Common myeloid progenitor, CD34-positive (primary cell): Measurements from ENCODE around the gene OR2A14. TPM values are rescaled to one million over a fixed set of nuclear protein-coding genes. Genes with fewer than 3 reads are reported as not detected.

Experiments used
- CTCF ChIA-PET: fragments of 350-600 bp; sonication (Branson Sonifier 250); formaldehyde crosslinking; loops from one replicate; lab custom pipeline; 2021; ENCODE audit warnings: antibody characterized with exemption; lab: Charles Lee
- POLR2A ChIA-PET: fragments of 350-600 bp; sonication (Branson Sonifier 250); formaldehyde crosslinking; loops from one replicate; lab custom pipeline; 2021; ENCODE audit warnings: antibody characterized with exemption; lab: Charles Lee
- DNase-seq, 3 donors: peaks; one replicate each; pipeline versions ENCODE4 v3.0.0 to v3.0.0-alpha.2; 2013
- H3K27ac ChIP-seq, 2 experiments: 1 replicate in 1 of 2; 2 replicates in 1 of 2; pipeline ENCODE4 v1.7.0; 2013; ENCODE audit warnings: inconsistent platforms in 2 of 2, low read length in 2 of 2, mild to moderate bottlenecking in 2 of 2, low read depth in 1 of 2, moderate library complexity in 1 of 2; ENCODE audit not compliant: severe bottlenecking in 2 of 2, insufficient read depth in 1 of 2, poor library complexity in 1 of 2
- H3K27me3 ChIP-seq, 5 experiments: replicated peaks in 2 of 5; 1 replicate in 3 of 5; 2 replicates in 2 of 5; pipeline versions ENCODE4 v1.6.1 to v1.7.0; 2013; ENCODE audit warnings: low read length in 4 of 5, mild to moderate bottlenecking in 2 of 5, moderate library complexity in 2 of 5, inconsistent platforms in 1 of 5; ENCODE audit not compliant: insufficient read depth in 5 of 5, control insufficient read depth in 4 of 5
- H3K36me3 ChIP-seq, 4 experiments: 1 replicate in 2 of 4; 2 replicates in 2 of 4; pipeline versions ENCODE4 v1.6.1 to v1.7.0; 2013; ENCODE audit warnings: low read length in 3 of 4, control low read depth in 1 of 4, mild to moderate bottlenecking in 1 of 4; ENCODE audit not compliant: control insufficient read depth in 4 of 4, insufficient read depth in 4 of 4
- H3K4me1 ChIP-seq, 4 experiments: 1 replicate in 3 of 4; 2 replicates in 1 of 4; pipeline versions ENCODE4 v1.6.1 to v1.7.1; 2013; ENCODE audit warnings: low read length in 3 of 4, mild to moderate bottlenecking in 3 of 4, control low read depth in 1 of 4, inconsistent platforms in 1 of 4, moderate library complexity in 1 of 4; ENCODE audit not compliant: control insufficient read depth in 4 of 4, insufficient read depth in 4 of 4; ENCODE audit errors: control extremely low read depth in 1 of 4
- H3K4me3 ChIP-seq, 7 experiments: 1 replicate in 4 of 7; 2 replicates in 3 of 7; pipeline versions ENCODE4 v1.5.1 to v1.7.0; 2013; ENCODE audit warnings: mild to moderate bottlenecking in 7 of 7, low read length in 6 of 7, moderate library complexity in 6 of 7, inconsistent platforms in 2 of 7, low read depth in 2 of 7, control low read depth in 1 of 7; ENCODE audit not compliant: insufficient read depth in 4 of 7, control insufficient read depth in 1 of 7; ENCODE audit errors: extremely low read depth in 1 of 7
- H3K9me3 ChIP-seq, 5 experiments: 1 replicate in 4 of 5; 2 replicates in 1 of 5; pipeline versions ENCODE4 v1.6.1 to v1.7.1; 2013; ENCODE audit warnings: low read length in 4 of 5, mild to moderate bottlenecking in 2 of 5, inconsistent platforms in 1 of 5, low read depth in 1 of 5, moderate library complexity in 1 of 5; ENCODE audit not compliant: control insufficient read depth in 4 of 5, insufficient read depth in 2 of 5; ENCODE audit errors: control extremely low read depth in 1 of 5
- WGBS: methylation state at CpG from one replicate; pipeline ENCODE4 v1.1.5; 2013; ENCODE audit not compliant: insufficient coverage; 5-methylcytosine and 5-hydroxymethylcytosine counted together
- polyA plus RNA-seq: library from polyadenylated mRNA; unstranded; fragments of 120-200 nt; gene quantifications from one replicate; pipeline ENCODE4 v1.2.1, GENCODE V29; 2013

OR2A14 gene
- polyA plus RNA-seq = not detected

- H3K27me3 ChIP-seq = no peaks in the 10 kb centered on the region
- no peak within 1 kb of the TSS for H3K4me3 ChIP-seq
- WGBS = no CpG with 5 or more reads among the region's 1 CpG
- no peak within 1 kb of the TSS for H3K27ac ChIP-seq
- no peaks in the 10 kb centered on the region for H3K36me3 ChIP-seq
- no peak for DNase-seq
- CTCF ChIA-PET = no interaction called here
- no peaks in the 10 kb centered on the region for H3K4me1 ChIP-seq
- POLR2A ChIA-PET = no interaction called here
- H3K9me3 ChIP-seq = no peaks in the 10 kb centered on the region
Measured at GRCh38 chr7:144122876-144123275, at the start of gene OR2A14. Gene OR2A14, plus strand, starts transcription at chr7:144123176. Its CDS starts 5,937 bp downstream, at chr7:144129113.

- Histone ChIP-seq H3K36me3 (no peaks in the 10 kb centered on the region), H3K27ac (no peak overlapping the region), H3K9me3 (no peaks in the 10 kb centered on the region), H3K27me3 (no peaks in the 10 kb centered on the region), H3K4me3 (no peak overlapping the region), H3K4me1 (no peaks in the 10 kb centered on the region)
- no peak for DNase-seq
- CTCF ChIA-PET = no interaction called here
- POLR2A ChIA-PET = no interaction called here
- 96% methylated on average over 7 of the region's 8 CpGs for WGBS
Measured at GRCh38 chr7:144074374-144074773, 48.6 kb upstream of the OR2A14 start.

GRCh38 chr7:144085978-144086377 is 37.0 kb upstream of the OR2A14 start, which contains the start of gene OR2A12:
Gene OR2A12, plus strand, starts transcription at chr7:144086278. Its CDS starts 8,830 bp downstream, at chr7:144095108.
- no peak within 1 kb of the TSS for H3K4me3 ChIP-seq
- no peaks in the 10 kb centered on the region for H3K27me3 ChIP-seq
- no peaks in the 10 kb centered on the region for H3K4me1 ChIP-seq
- ChIA-PET POLR2A (no interaction called here), CTCF (no interaction called here)
- H3K9me3 ChIP-seq = no peaks in the 10 kb centered on the region
- no peaks in the 10 kb centered on the region for H3K36me3 ChIP-seq
- DNase-seq = no peak
- no CpG with 5 or more reads among the region's 2 CpGs for WGBS
- no peak within 1 kb of the TSS for H3K27ac ChIP-seq

GRCh38 chr7:144086730-144087129 is 36.2 kb upstream of the OR2A14 start:
- no peak for DNase-seq
- WGBS = 80% methylated on average over 2 of the region's 4 CpGs
- Histone ChIP-seq H3K4me3 (no peak overlapping the region), H3K4me1 (no peaks in the 10 kb centered on the region), H3K9me3 (no peaks in the 10 kb centered on the region), H3K27me3 (no peaks in the 10 kb centered on the region), H3K27ac (no peak overlapping the region), H3K36me3 (no peaks in the 10 kb centered on the region)
- ChIA-PET POLR2A (no interaction called here), CTCF (no interaction called here)

GRCh38 chr7:144087230-144087629 is 35.7 kb upstream of the OR2A14 start:
- no peaks in the 10 kb centered on the region for H3K9me3 ChIP-seq

GRCh38 chr7:144090667-144091066 is 32.3 kb upstream of the OR2A14 start:
- ChIA-PET POLR2A (no interaction called here), CTCF (no interaction called here)
- no peaks in the 10 kb centered on the region for H3K27me3 ChIP-seq
- 100% methylated on average over 1 of the region's 3 CpGs for WGBS
- H3K4me3 ChIP-seq = no peak overlapping the region
- no peaks in the 10 kb centered on the region for H3K36me3 ChIP-seq
- no peaks in the 10 kb centered on the region for H3K4me1 ChIP-seq
- no peak for DNase-seq
- H3K27ac ChIP-seq = no peak overlapping the region
- H3K9me3 ChIP-seq = no peaks in the 10 kb centered on the region

More at GRCh38 chr7:144087230-144087629, 35.7 kb upstream of the OR2A14 start:
- no peak overlapping the region for H3K27ac ChIP-seq
- H3K4me3 ChIP-seq = no peak overlapping the region
- WGBS = no CpG with 5 or more reads among the region's 1 CpG
- H3K36me3 ChIP-seq = no peaks in the 10 kb centered on the region
- no peaks in the 10 kb centered on the region for H3K4me1 ChIP-seq
- no peaks in the 10 kb centered on the region for H3K27me3 ChIP-seq
- ChIA-PET POLR2A (no interaction called here), CTCF (no interaction called here)
- no peak for DNase-seq

GRCh38 chr7:144098776-144099175 is 24.2 kb upstream of the OR2A14 start:
- Histone ChIP-seq H3K36me3 (no peaks in the 10 kb centered on the region), H3K4me1 (no peaks in the 10 kb centered on the region), H3K27me3 (no peaks in the 10 kb centered on the region), H3K9me3 (no peaks in the 10 kb centered on the region), H3K4me3 (no peak overlapping the region), H3K27ac (no peak overlapping the region)
- ChIA-PET CTCF (no interaction called here), POLR2A (no interaction called here)
- no peak for DNase-seq
